ENCODE results near the gene JMY. TPM values are rescaled to one million over a fixed set of nuclear protein-coding genes. Genes with fewer than 3 reads are reported as not detected.

Gene JMY
- total and polyA plus RNA-seq, 9 donors, result 9.9 to 30.3 (median 22.1) TPM

DNA sequence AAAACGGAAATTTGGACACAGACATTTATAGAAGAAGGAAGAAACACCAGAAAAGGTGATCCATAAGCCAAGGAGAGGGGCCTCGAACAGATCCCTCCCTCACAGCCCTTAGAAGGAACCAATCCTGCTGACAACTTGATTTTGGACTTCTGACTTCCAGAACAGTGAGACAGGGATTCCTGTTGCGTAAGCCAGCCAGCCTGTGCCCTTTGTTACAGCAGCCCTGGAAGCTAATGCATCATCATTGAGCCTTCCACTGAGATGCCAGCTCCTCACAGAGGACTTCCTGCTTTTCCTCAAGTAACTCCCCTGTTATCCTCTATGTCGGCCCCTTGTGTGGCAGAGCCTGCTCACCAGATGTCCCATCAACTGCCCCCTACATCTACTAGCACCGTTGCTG, 94.1 kb downstream of the JMY start:
- no peak overlapping the region for H3K27ac ChIP-seq
- no peak for DNase-seq
- H3K36me3 ChIP-seq, result no peaks in the 10 kb centered on the region
- H3K27me3 ChIP-seq, result no peaks in the 10 kb centered on the region
- no peaks in the 10 kb centered on the region for H3K4me1 ChIP-seq (ENCODE audit: insufficient read depth)
- TF ChIP-seq, protein P1, sequence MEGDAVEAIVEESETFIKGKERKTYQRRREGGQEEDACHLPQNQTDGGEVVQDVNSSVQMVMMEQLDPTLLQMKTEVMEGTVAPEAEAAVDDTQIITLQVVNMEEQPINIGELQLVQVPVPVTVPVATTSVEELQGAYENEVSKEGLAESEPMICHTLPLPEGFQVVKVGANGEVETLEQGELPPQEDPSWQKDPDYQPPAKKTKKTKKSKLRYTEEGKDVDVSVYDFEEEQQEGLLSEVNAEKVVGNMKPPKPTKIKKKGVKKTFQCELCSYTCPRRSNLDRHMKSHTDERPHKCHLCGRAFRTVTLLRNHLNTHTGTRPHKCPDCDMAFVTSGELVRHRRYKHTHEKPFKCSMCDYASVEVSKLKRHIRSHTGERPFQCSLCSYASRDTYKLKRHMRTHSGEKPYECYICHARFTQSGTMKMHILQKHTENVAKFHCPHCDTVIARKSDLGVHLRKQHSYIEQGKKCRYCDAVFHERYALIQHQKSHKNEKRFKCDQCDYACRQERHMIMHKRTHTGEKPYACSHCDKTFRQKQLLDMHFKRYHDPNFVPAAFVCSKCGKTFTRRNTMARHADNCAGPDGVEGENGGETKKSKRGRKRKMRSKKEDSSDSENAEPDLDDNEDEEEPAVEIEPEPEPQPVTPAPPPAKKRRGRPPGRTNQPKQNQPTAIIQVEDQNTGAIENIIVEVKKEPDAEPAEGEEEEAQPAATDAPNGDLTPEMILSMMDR (IDR thresholded peaks at IDR 0.05), result no peak
- TF ChIP-seq POLR2A (IDR thresholded peaks at IDR 0.05) (no peak), EP300 (IDR thresholded peaks at IDR 0.05) (no peak)
- intact Hi-C loops (cut with DNase I), result no loop called here
- H3K9me3 ChIP-seq, result no peaks in the 10 kb centered on the region
- H3K4me3 ChIP-seq, result no peak overlapping the region
- 83 to 86% (median 84%) methylated on average over 5 of the region's 5 CpGs for WGBS, 3 donors

DNA sequence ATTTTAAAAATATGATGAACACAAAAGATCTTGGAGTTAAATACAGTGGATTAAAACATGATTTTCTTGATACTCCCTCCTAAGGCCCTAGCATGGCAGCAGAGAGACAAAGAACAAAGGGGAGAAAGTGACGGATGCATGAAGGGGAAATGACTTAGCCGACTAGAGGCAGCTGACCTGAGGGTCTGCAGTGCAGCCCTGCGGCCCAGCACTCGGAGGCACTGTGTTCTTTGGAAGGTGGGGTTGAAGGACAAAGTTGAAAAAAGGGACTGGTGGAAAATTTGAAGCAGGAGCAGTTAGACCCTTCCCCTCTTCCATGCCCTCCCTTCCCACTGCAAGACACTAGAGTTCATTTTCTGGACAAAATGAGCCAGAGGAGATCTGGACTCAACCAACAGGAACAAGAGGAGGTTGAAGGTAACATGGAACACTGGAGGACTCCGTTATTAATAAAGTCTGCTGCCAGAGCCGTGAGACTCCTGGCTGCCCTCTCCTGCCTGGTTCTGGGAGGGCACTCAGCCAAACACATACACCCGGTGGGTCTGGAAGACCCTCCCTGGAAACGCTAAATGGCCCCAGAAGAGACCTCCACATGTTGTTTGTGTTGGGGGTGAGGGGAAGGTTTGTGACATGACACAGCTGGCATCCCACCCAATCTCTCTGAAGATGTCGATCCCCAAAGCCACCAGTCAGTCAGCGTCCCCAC, 98.1 kb downstream of the JMY start:
- Histone ChIP-seq H3K27ac (no peak overlapping the region), H3K36me3 (no peaks in the 10 kb centered on the region), H3K9me3 (no peaks in the 10 kb centered on the region), H3K4me3 (no peak overlapping the region), H3K27me3 (no peaks in the 10 kb centered on the region), H3K4me1 (ENCODE audit: insufficient read depth) (no peaks in the 10 kb centered on the region)
- 73 to 84% (median 79%) methylated on average over 10 of the region's 10 CpGs for WGBS, 3 donors
- intact Hi-C loops (cut with DNase I), result no loop called here
- TF ChIP-seq, protein P1 (IDR thresholded peaks at IDR 0.05), result no peak
- TF ChIP-seq POLR2A (IDR thresholded peaks at IDR 0.05), result no peak
- no peak for DNase-seq

DNA sequence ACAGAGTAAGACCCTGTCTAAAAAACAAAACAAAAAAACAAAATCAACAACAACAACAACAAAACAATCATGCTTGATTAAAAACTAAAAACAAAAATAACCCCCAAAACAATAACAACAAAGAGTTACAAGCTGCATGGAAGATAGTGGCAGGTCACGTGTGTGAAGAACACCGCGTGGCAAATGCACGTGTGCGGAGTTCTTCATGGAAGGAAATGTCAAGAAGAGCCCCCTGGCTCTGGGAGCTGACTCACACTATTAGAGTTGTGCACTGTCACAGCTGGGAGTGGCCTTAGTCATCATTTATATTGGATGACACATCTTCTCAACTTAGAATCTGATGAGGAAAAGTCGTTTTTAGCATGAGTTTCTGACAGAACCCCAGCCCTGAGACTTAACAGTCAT, 110.5 kb downstream of the JMY start:
- Histone ChIP-seq H3K27ac (no peak overlapping the region), H3K9me3 (no peaks in the 10 kb centered on the region), H3K4me1 (ENCODE audit: insufficient read depth) (no peaks in the 10 kb centered on the region), H3K27me3 (no peaks in the 10 kb centered on the region), H3K36me3 (no peaks in the 10 kb centered on the region), H3K4me3 (no peak overlapping the region)
- WGBS, 3 donors, result 85 to 93% (median 90%) methylated on average over 6 of the region's 6 CpGs
- no peak for DNase-seq
- intact Hi-C loops (cut with DNase I), result no loop called here
- TF ChIP-seq POLR2A (IDR thresholded peaks at IDR 0.05) (no peak), EP300 (IDR thresholded peaks at IDR 0.05) (no peak)
- TF ChIP-seq, protein P1 (IDR thresholded peaks at IDR 0.05), result no peak

DNA sequence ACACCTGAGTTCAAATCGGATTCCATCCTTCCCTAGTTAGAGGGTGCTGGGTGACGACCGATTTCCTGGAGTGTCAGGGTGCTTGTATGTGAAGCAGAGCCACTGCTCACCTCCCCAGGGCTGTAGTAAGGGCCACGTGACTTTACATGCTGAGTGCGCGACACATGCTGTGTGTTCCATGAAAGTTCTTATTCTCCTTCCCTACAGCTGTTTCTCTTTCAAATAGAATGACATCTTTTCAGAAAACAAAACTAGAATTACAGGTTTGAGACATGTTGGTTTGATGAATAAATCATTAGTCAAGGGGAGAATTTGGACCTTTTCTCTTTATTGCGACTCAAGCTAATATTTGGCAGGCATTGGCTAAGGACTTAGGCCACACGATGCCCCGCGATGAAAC, 113.1 kb downstream of the JMY start:
- no peaks in the 10 kb centered on the region for H3K27me3 ChIP-seq
- intact Hi-C loops (cut with DNase I), result no loop called here
- no peaks in the 10 kb centered on the region for H3K9me3 ChIP-seq
- DNase-seq, result no peak
- no peak overlapping the region for H3K27ac ChIP-seq
- TF ChIP-seq, protein P1 (IDR thresholded peaks at IDR 0.05), result no peak
- TF ChIP-seq EP300 (IDR thresholded peaks at IDR 0.05) (no peak), POLR2A (IDR thresholded peaks at IDR 0.05) (no peak)
- no peak overlapping the region for H3K4me3 ChIP-seq
- H3K36me3 ChIP-seq, result no peaks in the 10 kb centered on the region
- H3K4me1 ChIP-seq (ENCODE audit: insufficient read depth), result no peaks in the 10 kb centered on the region
- WGBS, 3 donors, result 91 to 92% (median 91%) methylated on average over 10 of the region's 10 CpGs

Measured in ovary (tissue), 9 donors.